SHP77 treated with DMSO at 0.1 percent for 48 hours (cell line): ENCODE measurements around the gene ATP11C.
"Not testable (repeated sequence)": the region's sequence is repeated elsewhere in the genome, so short reads cannot be mapped to it uniquely, and the experiment has no call there.

ENCODE experiments used
- DNase-seq: peaks from one replicate; lab custom pipeline; 2025; lab: John Stamatoyannopoulos, UW

ATP11C gene

DNA sequence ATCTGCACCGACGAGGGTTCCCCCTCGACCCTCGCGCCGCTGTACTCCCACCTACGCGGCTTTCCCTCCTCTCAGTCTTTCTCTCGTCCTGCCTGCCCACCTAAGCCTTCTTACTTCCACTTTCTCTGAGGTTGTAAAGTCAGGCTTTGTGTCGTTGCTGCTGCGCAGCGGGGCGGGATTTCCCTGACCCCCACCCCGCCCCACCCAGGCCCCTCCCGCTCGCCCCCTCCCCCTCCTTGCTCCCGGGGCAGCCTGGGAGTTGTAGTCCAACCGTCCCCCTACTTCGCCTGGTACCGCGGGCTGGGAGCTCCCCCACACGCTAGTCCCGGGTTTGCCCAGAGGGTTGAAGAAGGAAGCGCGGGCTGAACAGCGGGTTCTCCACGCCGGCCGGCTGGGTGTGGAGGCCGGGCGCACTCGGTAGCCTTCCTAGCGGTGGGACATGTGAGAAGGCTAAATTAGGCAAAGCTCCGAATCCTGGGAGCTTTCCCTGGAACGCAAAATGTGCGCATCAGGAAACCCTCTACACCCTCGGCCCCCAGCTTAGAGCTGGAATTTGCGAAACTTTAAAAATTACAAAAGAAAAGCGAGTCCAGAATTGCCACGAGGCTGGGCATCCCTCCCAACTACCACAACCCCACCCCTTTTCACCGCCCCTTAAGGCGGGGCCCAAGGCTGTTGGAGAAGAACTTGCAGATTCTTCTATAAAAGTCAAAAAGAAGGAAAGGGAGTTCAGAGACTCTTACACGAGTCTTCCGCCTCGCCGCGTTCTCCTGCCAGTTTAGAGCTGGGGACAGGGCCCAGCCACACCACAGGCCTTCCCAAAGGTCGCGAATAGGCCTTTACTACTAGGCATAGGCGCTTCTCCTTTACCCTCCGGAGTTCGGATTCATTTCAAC lies at the start of gene ATP11C:
TSS of gene ATP11C (minus strand) at position 153 of the 896 bp plus-strand sequence. CDS start 1,011 bp downstream, outside the sequence.
- DNase-seq, result no peak

DNA sequence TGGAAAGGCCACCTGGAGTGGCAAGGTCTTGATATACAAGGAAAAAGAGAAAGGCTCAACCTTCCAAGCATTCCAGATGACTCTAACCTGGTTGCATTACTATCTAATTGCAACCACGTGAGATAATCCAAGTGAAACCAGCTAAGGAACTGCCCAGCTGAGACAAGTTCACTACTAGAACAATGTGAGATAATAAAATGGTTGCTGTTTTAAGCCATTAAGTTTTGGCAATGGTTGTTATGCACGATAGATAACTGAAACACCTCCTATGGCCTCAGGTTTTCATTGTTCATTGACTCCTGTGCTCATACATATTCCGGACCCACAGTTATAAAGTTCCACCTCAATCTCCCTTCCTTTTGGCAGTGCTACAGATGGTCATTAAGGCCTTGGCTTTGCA lies 41.6 kb upstream of the ATP11C start:
- DNase-seq, result no peak

- DNase-seq, result no peak
Measured at GRCh38 chrX:139972629-139973624, 40.1 kb upstream of the ATP11C start.

DNA sequence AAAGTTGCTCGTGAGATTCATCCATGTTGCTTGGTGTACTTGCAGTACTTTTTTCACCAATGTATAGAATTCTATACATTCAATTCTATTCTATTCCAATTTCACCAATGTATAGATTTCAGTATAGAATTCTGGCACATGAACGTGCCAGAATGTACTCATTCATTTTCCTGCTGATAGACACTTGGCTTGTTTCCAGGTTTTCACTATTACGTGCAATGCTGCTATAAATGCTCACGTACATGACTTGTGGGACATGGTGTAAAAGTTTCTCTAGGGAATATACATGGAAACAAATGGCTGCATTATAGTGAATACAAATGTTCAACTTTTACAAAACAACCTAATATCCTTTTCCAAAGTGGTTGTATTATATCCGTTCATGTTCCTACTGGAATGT lies 39.3 kb upstream of the ATP11C start:
- no peak for DNase-seq

DNA sequence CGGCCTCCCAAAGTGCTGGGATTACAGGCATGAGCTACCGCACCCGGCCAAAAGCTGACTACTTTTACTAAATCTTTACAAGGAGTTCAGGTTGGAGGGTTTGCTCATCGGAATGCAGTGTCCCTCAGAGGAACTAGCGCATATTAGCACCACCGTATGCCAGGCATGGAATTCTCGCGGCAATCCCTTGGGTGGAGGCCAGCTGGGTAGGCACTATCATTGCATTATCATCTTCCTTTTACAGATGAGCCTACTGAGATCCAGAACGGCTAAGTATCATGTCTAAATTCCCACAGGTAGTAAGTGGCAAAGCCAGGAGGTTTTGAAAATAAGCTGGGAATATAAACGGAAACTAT lies 38.5 kb upstream of the ATP11C start:
- DNase-seq, result no peak

DNA sequence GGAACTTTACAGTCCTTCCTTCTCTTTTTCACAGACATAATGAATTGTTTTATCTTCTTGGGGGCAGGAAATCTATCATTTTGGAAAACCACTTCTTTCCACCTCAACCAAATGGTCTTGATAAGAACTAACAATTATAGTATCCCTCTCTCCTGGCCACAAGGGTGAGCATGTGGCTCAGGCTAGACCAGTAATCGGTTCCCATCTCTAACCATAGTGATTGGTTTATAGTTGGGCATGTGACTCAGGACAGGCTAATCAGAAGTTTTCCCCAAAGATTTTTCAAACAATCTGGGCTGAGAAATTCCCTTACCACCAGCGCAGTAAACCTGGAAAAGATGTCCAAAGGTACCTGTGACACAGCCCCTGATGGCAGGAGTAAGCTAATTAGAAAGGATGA lies 36.4 kb upstream of the ATP11C start:
- DNase-seq, result no peak

- DNase-seq, result no peak
Measured at GRCh38 chrX:139967750-139968149, 34.9 kb upstream of the ATP11C start.

- DNase-seq, result no peak
Measured at GRCh38 chrX:139967300-139967699, 34.4 kb upstream of the ATP11C start.

- not testable (repeated sequence) for DNase-seq
Measured at GRCh38 chrX:139966159-139966558, 33.3 kb upstream of the ATP11C start.

DNA sequence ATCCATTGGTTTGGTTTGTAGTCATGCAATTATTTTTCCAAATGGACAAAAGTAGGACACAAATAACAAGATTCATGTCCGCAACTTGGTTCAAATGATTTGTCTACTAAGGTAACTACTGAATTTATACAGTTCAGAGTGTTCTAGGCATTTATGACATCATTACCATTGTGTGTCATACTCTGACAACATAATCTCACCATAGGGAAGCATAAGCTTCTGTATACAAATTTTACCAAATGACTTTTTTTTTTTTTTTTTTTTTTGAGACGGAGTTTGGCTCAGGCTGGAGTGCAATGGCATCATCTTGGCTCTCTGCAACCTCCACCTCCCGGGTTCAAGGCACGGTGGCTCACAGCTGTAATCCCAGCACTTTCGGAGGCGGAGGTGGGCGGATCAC lies 32.6 kb upstream of the ATP11C start, which contains the start of gene CXorf66:
TSS of gene CXorf66 (minus strand) at position 101 of the 400 bp plus-strand sequence. CDS start at position 76, 25 bp downstream.
- no peak for DNase-seq

DNA sequence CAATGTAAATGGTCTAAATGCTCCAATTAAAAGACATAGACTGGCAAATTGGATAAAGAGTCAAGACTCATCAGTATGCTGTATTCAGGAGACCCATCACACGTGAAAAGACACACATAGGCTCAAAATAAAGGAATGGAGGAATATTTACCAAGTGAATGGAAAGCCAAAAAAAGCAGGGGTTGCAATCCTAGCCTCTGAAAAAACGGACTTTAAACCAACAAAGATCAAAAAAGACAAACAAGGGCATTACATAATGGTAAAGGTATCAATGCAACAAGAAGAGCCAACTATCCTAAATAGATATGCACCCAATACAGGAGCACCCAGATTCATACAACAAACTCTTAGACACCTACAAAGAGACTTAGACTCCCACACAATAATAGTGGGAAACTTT lies 28.2 kb upstream of the ATP11C start:
- not testable (repeated sequence) for DNase-seq

DNA sequence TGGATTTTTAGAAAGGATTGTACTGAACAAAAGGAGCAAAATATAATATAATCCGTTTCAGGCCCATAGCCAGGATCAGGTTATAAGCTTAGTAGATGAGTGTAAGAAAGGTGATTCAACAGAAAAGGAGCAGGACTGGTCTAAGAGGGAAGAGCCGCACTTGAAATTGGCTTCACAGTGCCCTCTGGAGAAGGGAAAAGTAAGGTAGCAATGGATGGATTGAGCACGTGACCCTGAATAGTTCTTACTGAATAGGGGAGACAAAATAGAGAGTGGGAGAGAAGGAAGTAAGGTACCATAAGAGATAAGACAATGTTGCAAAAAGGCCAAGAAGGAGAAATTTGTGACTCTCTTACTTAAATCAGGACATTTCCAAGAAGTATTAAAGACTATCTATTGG lies 16.9 kb upstream of the ATP11C start:
- no peak for DNase-seq

GRCh38 chrX:139945075-139945474 lies 12.2 kb upstream of the ATP11C start:
- DNase-seq, result no peak

DNA sequence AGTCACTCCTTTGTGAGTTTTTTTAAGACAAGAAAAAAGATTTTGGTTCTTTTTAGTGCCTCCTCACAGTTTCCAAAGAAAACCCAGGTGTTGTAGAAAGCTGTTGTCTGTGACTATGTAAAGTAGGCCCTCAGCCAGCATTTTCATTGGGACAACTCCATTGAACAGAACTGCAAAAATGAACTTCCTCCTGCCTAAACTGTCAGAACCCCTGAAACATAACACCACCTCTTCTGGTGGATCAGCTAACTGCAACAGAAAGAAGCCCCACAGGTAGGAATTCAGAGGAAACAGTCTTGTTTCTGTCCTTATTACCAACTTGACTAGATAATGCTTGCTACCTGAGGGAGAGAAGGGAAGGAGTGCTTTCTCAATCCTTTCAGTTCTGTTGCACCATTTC lies 3.4 kb upstream of the ATP11C start:
- DNase-seq, result no peak

DNA sequence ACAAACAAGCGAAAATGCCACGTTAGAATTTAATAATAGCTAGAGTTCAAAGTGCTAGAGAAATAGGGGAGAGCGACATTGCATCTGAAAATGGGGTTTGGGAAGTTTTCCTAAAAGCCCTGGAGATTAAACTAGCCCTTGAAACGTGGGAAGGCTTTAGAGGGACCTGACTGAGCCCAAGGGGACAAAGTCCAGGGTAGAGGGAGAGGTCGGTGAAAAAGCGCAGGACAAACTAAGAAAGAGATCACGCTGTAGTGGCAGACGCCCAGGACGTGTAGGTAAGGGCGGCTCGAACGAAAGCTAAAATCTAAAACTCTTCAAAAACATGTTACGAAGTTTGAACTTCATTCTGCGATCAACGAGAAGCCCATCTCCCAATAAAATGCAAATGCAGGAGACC lies 1.1 kb upstream of the ATP11C start:
- no peak for DNase-seq

GRCh38 chrX:139932073-139932900 lies 566 bp downstream of the ATP11C start:
- DNase-seq, result no peak

DNA sequence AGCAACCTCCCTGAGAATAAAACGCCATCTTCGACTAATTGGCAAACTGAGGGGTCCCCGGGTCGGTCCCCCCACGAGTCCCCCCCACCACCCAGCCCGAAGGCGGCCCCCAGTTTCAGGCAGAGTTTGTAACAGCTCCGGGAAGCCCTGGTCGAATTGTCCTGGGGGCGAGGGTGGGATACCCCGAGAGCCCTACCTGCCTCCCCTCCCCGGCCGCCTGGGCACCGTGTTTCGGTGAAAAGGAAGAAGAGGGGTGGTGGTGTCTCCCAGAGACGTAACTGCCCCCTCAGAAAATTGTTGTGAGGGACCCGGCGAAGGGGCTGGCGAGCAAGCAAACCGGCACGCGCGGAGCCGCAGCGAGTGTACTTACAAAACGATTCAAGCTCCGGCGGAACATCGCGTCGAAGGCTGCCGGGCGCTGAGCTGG lies 1.2 kb downstream of the ATP11C start:
- no peak for DNase-seq

DNA sequence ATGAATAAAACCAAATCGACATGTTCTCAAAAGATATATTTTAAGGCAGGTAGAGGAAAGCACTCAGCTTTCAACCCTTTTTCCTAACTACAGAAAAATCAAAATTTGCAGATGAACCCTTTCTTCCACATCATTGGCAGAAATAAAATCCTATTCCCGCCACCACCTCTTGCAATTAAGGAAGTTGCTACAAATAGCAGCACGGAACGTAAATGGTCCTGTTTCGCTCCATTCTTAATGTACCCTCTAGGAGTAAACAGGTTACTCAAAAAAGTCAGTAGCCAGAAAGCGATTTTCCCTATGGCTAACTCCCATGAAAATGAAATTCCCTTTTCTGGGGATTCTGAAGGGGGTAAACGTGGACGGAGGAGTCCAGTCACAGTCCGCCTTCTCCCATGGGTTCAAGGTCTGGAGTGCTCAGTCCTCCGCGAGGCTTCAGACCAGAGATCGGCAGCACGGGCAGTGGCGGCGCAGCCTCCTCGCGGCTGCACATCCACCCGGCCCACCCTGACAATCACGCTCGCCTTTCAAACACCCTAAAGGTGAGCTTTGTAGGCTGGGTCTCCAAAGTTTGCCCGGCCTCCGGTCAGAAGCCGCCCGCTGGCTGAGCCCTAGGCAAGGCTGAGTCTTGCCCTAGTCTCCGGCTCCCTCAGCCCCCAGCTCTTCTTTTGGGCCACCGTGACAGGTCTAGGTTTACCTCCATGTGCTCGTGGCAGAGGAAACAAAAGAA lies 1.8 kb downstream of the ATP11C start:
- DNase-seq, result no peak

- DNase-seq, result no peak
Measured at GRCh38 chrX:139930401-139930800, 2.5 kb downstream of the ATP11C start.

DNA sequence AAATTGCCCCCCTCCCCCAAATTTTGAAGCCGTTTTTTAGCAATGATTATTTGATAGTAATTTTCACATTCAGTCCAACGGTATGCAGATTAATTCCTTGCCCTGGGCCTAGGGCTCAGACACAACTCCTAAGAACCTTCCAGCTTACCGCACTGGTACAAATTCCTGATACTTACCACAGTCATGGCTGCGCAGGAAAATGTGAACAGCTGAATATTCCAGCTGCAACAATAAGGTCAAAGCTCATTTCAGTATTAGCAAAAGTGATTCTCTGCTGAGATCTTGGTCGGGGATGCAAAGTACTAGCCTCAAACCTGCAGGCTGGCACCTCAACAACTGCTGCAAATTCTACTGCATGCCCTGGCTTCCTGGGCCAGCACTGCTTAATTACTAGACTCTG lies 3.0 kb downstream of the ATP11C start:
- DNase-seq, result no peak

- no peak for DNase-seq
Measured at GRCh38 chrX:139924696-139925095, 8.2 kb downstream of the ATP11C start.
